ENCODE measurements around the gene PHETA1.

The PHETA1 gene

GRCh38 chr12:111368788-111369495 is at the start of gene PHETA1:
PHETA1 (minus strand) TSS chr12:111369095; CDS start chr12:111363427, 5,668 bp downstream.
- DNase-seq, result peak; percentile 85

- no peak for DNase-seq
Observed at GRCh38 chr12:111418594-111418880, 49.6 kb upstream of the PHETA1 start.

GRCh38 chr12:111417784-111418593 is 49.1 kb upstream of the PHETA1 start:
- no peak for DNase-seq

GRCh38 chr12:111417290-111417689 is 48.4 kb upstream of the PHETA1 start:
- no peak for DNase-seq

- DNase-seq, result no peak
Observed at GRCh38 chr12:111414711-111415252, 45.9 kb upstream of the PHETA1 start.

- no peak for DNase-seq
Observed at GRCh38 chr12:111413442-111414086, 44.7 kb upstream of the PHETA1 start.

- no peak for DNase-seq
Observed at GRCh38 chr12:111412830-111413441, 44.0 kb upstream of the PHETA1 start.

- no peak for DNase-seq
Observed at GRCh38 chr12:111412007-111412829, 43.3 kb upstream of the PHETA1 start.

GRCh38 chr12:111411185-111411764 is 42.4 kb upstream of the PHETA1 start:
- DNase-seq, result no peak

GRCh38 chr12:111410431-111411184 is 41.7 kb upstream of the PHETA1 start:
- no peak for DNase-seq

GRCh38 chr12:111409780-111410430 is 41.0 kb upstream of the PHETA1 start:
- peak; percentile 42 for DNase-seq

- DNase-seq, result no peak
Observed at GRCh38 chr12:111409403-111409779, 40.5 kb upstream of the PHETA1 start.

GRCh38 chr12:111408686-111409402 is 39.9 kb upstream of the PHETA1 start:
- DNase-seq, result no peak

- DNase-seq, result no peak
Observed at GRCh38 chr12:111408116-111408440, 39.2 kb upstream of the PHETA1 start.

- no peak for DNase-seq
Observed at GRCh38 chr12:111407377-111408115, 38.7 kb upstream of the PHETA1 start.

- peak; percentile 61 for DNase-seq
Observed at GRCh38 chr12:111406474-111407376, 37.8 kb upstream of the PHETA1 start.

GRCh38 chr12:111405859-111406473 is 37.1 kb upstream of the PHETA1 start, which contains the start of gene SH2B3:
SH2B3 (plus strand) TSS chr12:111405923; CDS start chr12:111418146, 12,223 bp downstream.
- peak; percentile 72 for DNase-seq

Data from stimulated activated CD4-positive, alpha-beta T cell treated with anti-CD3 and anti-CD28 coated beads, Interleukin-4, amount 100 ng/mL, for 1 hour (primary cell).